ENCODE results near the gene IDH2. TPM values are rescaled to one million over a fixed set of nuclear protein-coding genes. Genes with fewer than 3 reads are reported as not detected.

IDH2 gene
- total RNA-seq, 2 experiments from 2014 or later = 176 to 182 TPM

DNA sequence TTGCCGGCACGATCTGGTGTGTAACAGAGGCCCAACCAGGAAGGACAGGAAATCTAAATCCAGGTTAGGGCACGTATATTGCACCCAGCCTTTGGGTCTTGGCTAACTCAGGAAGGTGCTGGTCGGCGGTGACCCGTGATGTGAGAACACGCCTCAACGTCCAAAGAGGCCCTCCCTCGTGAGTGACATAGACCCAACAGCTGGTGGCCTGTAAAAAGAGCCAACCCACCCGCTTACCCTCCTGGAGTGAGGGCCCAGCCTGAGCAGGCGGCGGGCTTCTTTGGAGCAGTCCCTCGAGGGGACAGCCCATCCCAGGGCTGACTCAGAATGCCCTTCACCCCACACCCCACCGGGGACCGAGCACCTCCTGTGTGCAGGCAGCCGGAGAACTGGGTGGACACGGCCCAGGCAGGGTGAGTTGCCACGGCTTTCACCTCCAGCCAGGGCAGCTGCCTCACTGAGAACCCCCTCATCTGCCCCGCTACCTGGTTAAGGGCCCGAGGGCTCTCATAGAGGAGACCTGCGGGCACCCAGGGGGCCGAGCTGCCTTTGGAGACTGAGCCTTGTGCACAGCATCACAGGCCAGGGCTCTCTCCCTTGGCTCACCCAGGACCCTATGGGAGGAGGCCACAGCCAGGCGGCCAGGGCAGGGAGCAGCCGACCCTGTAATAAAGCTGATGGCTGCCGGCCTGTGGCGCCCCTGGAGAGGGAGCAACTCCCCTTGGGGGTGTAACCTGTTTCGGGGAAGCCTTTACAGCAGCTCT is 59.3 kb downstream of the IDH2 start:
- Mint-ChIP-seq H3K36me3 (ENCODE audit: low read depth) (no peaks in the 10 kb centered on the region), H3K4me1 (peaks cover 44% of the 10 kb centered on the region), H3K27me3 (no peaks in the 10 kb centered on the region), H3K27ac (no peak overlapping the region), H3K9me3 (ENCODE audit: low read depth) (no peaks in the 10 kb centered on the region), H3K4me3 (no peak overlapping the region)
- CTCF ChIA-PET = no interaction called here
- intact Hi-C loops (cut with DNase I, micrococcal nuclease) = no loop called here
- no peak for DNase-seq
- ATAC-seq = no peak
- POLR2A ChIA-PET = no interaction called here

DNA sequence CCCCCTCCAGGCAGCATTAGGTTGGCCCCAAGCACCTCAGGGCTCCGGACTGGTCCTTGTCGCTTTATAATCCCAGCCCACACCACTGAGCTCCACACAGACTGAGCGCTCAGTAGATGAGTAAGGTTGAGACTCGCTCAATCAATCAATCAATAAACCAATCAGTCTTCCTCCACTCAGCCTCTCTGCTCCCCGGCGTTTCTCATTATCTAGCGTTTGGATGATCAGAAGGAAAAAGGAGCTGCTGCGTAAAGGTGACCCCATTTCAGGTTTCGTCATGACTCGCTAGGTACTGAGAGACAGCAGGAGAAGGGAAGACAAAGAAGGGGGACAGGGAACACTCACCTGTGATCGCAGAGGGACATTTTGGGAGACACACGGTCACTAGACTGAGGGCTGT is 59.9 kb downstream of the IDH2 start:
- H3K9me3 Mint-ChIP-seq (ENCODE audit: low read depth) = no peaks in the 10 kb centered on the region
- DNase-seq (no peak), ATAC-seq (no peak)
- peaks cover 50% of the 10 kb centered on the region for H3K4me1 Mint-ChIP-seq
- no peak overlapping the region for H3K4me3 Mint-ChIP-seq
- ChIA-PET CTCF (no interaction called here), POLR2A (no interaction called here)
- H3K27ac Mint-ChIP-seq = no peak overlapping the region
- intact Hi-C loops (cut with DNase I, micrococcal nuclease) = no loop called here
- H3K27me3 Mint-ChIP-seq = no peaks in the 10 kb centered on the region
- H3K36me3 Mint-ChIP-seq (ENCODE audit: low read depth) = peaks cover 3% of the 10 kb centered on the region

DNA sequence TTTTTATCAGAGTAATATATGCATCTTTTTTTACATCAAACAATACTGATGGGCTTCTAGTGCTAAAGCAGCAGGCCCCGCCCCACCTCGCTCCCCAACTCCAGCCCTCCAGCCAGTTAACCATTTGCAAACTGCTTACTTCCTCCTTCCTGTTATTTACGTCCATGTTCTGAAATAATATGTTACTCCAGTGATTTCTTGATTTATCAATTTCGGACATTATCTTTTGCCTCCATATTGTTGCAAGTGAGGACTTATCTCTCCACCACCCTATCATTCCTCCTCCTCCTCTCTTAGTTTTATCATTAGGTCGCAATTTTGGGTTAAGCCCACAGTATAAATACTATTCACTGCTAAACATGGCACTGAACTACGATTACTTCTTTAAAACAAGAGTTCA is 61.6 kb downstream of the IDH2 start:
- H3K4me1 Mint-ChIP-seq = peaks cover 61% of the 10 kb centered on the region
- POLR2A ChIA-PET = interaction anchor here (0.6 kb wide), 1 partner anchor 130 kb away, joined by 4 read pairs; no protein-coding TSS in a partner anchor

DNA sequence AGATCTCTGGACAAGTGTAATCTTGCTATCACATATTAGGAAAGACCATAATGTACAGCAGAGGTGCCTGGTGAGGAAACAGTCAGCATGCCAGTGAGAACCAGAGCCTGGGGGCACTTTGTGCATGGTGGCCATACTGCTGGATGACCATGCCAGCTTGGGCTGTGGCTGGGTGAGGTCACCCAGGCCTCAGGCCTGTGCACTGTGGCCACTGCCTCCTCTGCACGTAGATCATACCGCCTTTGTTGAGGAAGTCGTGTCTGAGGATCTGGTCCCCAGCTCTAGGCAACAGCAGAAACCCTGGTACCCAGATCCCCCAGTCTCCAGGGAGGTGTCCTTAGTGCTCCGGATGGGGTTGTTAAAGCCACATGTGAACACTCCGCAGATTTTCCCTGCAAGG is 62.3 kb downstream of the IDH2 start:
- Mint-ChIP-seq H3K9me3 (ENCODE audit: low read depth) (no peaks in the 10 kb centered on the region), H3K4me3 (no peak overlapping the region), H3K36me3 (ENCODE audit: low read depth) (peaks cover 11% of the 10 kb centered on the region), H3K27me3 (no peaks in the 10 kb centered on the region), H3K27ac (peak overlapping the region; percentile 95), H3K4me1 (peaks cover 64% of the 10 kb centered on the region)
- DNase-seq (no peak), ATAC-seq (no peak)
- CTCF ChIA-PET = no interaction called here
- intact Hi-C loops (cut with DNase I, micrococcal nuclease) = loop anchor here in 1 of 2 experiments (10.0 kb wide), 1 partner anchor 365 kb away; no protein-coding TSS in a partner anchor
- POLR2A ChIA-PET = no interaction called here

More for the DNA sequence above, 61.6 kb downstream of the IDH2 start:
- peak overlapping the region; percentile 33 for H3K27ac Mint-ChIP-seq
- no peaks in the 10 kb centered on the region for H3K9me3 Mint-ChIP-seq (ENCODE audit: low read depth)
- no peak for DNase-seq
- no peak overlapping the region for H3K4me3 Mint-ChIP-seq
- CTCF ChIA-PET = interaction anchor here (0.7 kb wide), 1 partner anchor 36 kb away, joined by 3 read pairs; no protein-coding TSS in a partner anchor
- peaks cover 10% of the 10 kb centered on the region for H3K36me3 Mint-ChIP-seq (ENCODE audit: low read depth)
- intact Hi-C loops (cut with DNase I, micrococcal nuclease) = no loop called here
- ATAC-seq = no peak
- no peaks in the 10 kb centered on the region for H3K27me3 Mint-ChIP-seq

DNA sequence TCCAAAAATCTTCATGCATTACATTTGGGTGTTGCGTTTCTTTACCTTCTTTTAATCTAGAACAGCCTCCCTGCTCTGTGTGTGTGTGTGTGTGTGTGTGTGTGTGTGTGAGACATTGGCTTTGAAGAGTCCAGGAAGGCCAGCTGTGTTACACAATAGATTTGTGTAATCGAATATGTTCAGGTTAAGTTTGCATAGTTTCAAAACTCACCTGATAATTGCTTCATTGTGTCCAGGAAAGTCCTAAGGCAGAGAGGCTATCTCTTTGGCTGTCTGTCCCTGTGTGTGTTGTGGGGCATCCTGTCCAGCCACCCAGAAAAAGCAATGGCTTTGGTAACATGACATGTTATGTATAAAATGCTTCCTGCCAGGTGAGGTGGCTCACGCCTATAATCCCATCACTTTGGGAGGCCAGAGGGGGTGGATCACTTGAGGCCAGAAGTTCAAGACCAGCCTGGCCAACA is 63.6 kb downstream of the IDH2 start:
- no peaks in the 10 kb centered on the region for H3K9me3 Mint-ChIP-seq (ENCODE audit: low read depth)
- no peaks in the 10 kb centered on the region for H3K27me3 Mint-ChIP-seq
- CTCF ChIA-PET = no interaction called here
- peak overlapping the region; percentile 95 for H3K27ac Mint-ChIP-seq
- ATAC-seq (no peak), DNase-seq (no peak)
- peaks cover 11% of the 10 kb centered on the region for H3K36me3 Mint-ChIP-seq (ENCODE audit: low read depth)
- intact Hi-C loops (cut with DNase I, micrococcal nuclease) = loop anchor here (1.0 to 10.0 kb wide), 8 partner anchors 21 to 366 kb away; partner anchors contain the start of gene GDPGP1 (in 1 of the 2)
- H3K4me1 Mint-ChIP-seq = peaks cover 73% of the 10 kb centered on the region
- peak overlapping the region; percentile 6 for H3K4me3 Mint-ChIP-seq
- POLR2A ChIA-PET = interaction anchor here (0.7 kb wide), 1 partner anchor 225 kb away, joined by 3 read pairs; no protein-coding TSS in a partner anchor

DNA sequence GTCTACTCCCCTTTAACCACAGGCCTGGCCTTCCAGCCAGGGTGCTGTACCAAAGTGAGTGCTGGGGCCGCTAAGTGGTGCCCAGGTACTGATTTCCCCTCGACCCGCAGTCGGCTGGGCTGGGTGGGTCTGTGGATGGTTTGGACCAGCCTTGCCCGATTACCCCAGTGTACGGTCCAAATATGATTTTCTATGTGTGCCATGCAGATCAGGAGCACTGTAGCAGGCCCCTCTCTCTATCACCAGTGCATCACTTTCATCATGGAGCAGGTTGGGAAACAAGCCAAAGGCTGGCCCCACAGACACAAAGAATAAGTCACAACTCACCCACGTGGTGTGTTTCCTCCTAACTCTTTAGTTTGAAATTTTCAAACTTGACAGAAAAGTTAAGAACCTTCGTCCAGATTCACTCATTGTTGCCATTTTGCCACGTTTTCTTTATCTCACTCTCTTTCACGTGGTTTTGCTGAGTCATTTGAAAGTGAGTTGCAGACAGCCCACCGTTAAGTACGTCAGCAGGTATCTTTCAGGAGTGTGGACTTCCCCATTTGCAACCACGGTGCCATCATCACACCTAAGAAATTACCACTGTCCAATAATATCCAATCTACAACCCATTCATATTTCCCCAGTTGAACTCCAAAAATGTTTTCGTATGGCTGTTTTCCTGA is 64.2 kb downstream of the IDH2 start:
- ChIA-PET CTCF (interaction anchor here (1.4 kb wide), 1 partner anchor 16 kb away, joined by 3 read pairs; no protein-coding TSS in a partner anchor), POLR2A (no interaction called here)
- peak; percentile 82 for ATAC-seq

DNA sequence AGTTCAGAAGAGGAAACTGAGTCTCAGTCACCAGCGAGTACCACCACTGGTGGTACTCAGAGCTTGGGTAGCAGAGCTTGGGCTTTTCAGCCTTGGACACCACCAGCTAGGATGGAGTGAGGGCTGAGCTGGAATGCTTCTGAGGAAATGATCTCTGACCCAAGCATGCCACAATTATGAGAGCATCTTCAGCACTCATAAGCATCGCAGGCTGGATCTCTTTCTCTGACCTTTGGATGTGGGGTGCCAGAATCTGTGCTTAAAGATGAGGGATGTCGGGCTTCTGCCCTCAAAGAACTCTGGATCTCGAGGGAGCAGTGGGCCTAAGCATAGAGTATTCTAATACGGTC is 64.8 kb downstream of the IDH2 start:
- no peaks in the 10 kb centered on the region for H3K9me3 Mint-ChIP-seq (ENCODE audit: low read depth)
- no peak for DNase-seq
- peaks cover 11% of the 10 kb centered on the region for H3K36me3 Mint-ChIP-seq (ENCODE audit: low read depth)
- intact Hi-C loops (cut with DNase I, micrococcal nuclease) = loop anchor here in 1 of 2 experiments (10.0 kb wide), 1 partner anchor 367 kb away; no protein-coding TSS in a partner anchor
- H3K27ac Mint-ChIP-seq = peak overlapping the region; percentile 95
- ChIA-PET POLR2A (no interaction called here), CTCF (interaction anchor here (1.1 to 1.4 kb wide), 2 partner anchors 15 to 35 kb away, joined by 3 read pairs; no protein-coding TSS in a partner anchor)
- no peaks in the 10 kb centered on the region for H3K27me3 Mint-ChIP-seq
- peaks cover 81% of the 10 kb centered on the region for H3K4me1 Mint-ChIP-seq
- H3K4me3 Mint-ChIP-seq = no peak overlapping the region
- ATAC-seq = no peak

More for the DNA sequence above, 64.2 kb downstream of the IDH2 start:
- peak; percentile 82 for DNase-seq
- peaks cover 11% of the 10 kb centered on the region for H3K36me3 Mint-ChIP-seq (ENCODE audit: low read depth)
- peak overlapping the region; percentile 6 for H3K4me3 Mint-ChIP-seq
- no peaks in the 10 kb centered on the region for H3K27me3 Mint-ChIP-seq
- H3K9me3 Mint-ChIP-seq (ENCODE audit: low read depth) = no peaks in the 10 kb centered on the region
- peaks cover 79% of the 10 kb centered on the region for H3K4me1 Mint-ChIP-seq
- intact Hi-C loops (cut with DNase I, micrococcal nuclease) = loop anchor here (1.0 to 10.0 kb wide), 8 partner anchors 21 to 367 kb away; partner anchors contain the start of gene GDPGP1 (in 1 of the 2)
- H3K27ac Mint-ChIP-seq = peak overlapping the region; percentile 95

DNA sequence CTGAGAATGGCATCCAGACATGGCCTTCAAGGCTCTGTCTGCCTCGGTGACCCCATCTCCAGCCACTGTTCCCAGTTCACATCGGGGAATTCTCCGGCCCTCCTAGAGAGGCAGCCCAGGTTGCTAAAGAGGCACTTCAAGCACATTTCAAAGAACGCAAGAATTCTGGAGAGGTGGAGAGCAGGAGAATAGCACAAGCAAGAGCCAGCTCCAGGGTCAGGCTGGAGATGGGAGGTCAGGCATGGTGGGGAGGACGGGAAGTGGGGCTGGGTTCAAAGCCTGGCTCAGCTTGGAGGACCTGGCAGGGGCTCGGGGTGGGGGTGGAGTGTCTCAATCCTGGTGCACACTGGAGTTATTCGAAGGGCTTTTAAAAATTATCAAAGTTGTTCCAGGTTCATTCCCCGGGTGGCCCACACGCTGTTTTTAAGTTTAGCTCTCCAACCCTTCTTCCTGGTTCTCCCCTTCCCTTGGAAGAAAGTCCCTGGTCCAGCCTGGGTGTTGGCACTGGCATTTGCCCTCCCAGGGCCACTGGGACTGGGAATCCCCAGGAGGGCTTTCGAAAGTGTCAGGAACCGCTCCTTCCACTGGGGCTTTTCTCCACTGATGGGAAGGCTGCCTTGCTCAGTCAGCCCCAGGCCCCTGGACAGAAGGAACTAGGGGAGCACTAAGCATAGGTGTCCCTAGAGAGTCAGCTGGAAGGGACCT is 65.3 kb downstream of the IDH2 start:
- Mint-ChIP-seq H3K4me1 (peaks cover 83% of the 10 kb centered on the region), H3K9me3 (ENCODE audit: low read depth) (no peaks in the 10 kb centered on the region), H3K27me3 (no peaks in the 10 kb centered on the region), H3K36me3 (ENCODE audit: low read depth) (peaks cover 11% of the 10 kb centered on the region), H3K4me3 (no peak overlapping the region), H3K27ac (peak overlapping the region; percentile 95)
- CTCF ChIA-PET = interaction anchor here (0.7 to 1.4 kb wide), 3 partner anchors 14 to 48 kb away, joined by 3 read pairs; no protein-coding TSS in a partner anchor
- intact Hi-C loops (cut with DNase I, micrococcal nuclease) = loop anchor here in 1 of 2 experiments (10.0 kb wide), 1 partner anchor 368 kb away; no protein-coding TSS in a partner anchor
- ATAC-seq (no peak), DNase-seq (no peak)
- POLR2A ChIA-PET = no interaction called here

DNA sequence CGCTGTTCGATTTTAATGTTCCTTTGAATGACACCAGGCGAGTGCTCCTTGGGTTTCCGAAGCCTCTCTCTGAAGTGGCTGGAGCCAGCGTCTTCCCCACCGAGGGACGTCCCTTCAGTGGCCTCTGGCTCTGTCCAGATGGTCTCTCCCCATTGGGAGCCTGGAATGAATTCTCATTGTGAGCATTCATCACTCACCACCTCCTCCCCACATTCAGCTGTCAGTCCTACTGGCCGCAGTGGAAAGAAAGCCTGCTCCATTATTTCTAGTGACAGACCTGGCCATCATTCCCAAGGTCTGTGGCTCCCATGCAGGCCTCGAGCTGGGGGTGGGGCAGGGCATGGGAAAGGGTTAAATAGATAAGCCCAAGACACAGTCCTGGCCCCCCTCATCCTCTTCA is 65.9 kb downstream of the IDH2 start:
- Mint-ChIP-seq H3K36me3 (ENCODE audit: low read depth) (peaks cover 11% of the 10 kb centered on the region), H3K27ac (peak overlapping the region; percentile 95), H3K27me3 (no peaks in the 10 kb centered on the region), H3K4me1 (peaks cover 88% of the 10 kb centered on the region), H3K4me3 (no peak overlapping the region), H3K9me3 (ENCODE audit: low read depth) (no peaks in the 10 kb centered on the region)
- intact Hi-C loops (cut with DNase I, micrococcal nuclease) = loop anchor here in 1 of 2 experiments (10.0 kb wide), 1 partner anchor 368 kb away; no protein-coding TSS in a partner anchor
- POLR2A ChIA-PET = no interaction called here
- CTCF ChIA-PET = interaction anchor here (0.7 to 1.4 kb wide), 3 partner anchors 14 to 48 kb away, joined by 3 read pairs; no protein-coding TSS in a partner anchor
- no peak for ATAC-seq
- no peak for DNase-seq

DNA sequence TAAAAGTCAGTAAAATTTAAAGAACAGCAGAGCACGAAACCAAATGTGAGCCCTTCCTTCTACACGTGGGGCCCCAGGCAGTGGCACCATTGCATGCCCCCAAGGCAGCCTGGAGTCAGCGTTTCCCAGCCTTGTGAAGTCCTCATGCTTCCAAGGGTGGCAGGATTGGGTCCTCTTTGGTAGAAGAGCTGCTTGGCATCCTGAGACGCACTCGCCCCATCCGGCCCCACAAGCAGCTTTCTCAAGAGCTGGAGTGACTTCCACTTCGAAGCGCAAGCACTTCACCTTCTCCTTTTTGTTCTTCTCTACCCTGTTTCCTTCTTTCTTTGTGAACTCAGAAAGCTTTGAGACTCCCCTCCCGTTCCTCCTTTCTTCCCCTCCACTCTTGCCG is 66.4 kb downstream of the IDH2 start:
- H3K4me3 Mint-ChIP-seq = no peak overlapping the region
- POLR2A ChIA-PET = no interaction called here
- ATAC-seq (no peak), DNase-seq (no peak)
- H3K4me1 Mint-ChIP-seq = peaks cover 89% of the 10 kb centered on the region
- H3K9me3 Mint-ChIP-seq (ENCODE audit: low read depth) = no peaks in the 10 kb centered on the region
- H3K27ac Mint-ChIP-seq = peak overlapping the region; percentile 82
- intact Hi-C loops (cut with DNase I, micrococcal nuclease) = loop anchor here in 1 of 2 experiments (10.0 kb wide), 1 partner anchor 369 kb away; no protein-coding TSS in a partner anchor
- no peaks in the 10 kb centered on the region for H3K27me3 Mint-ChIP-seq
- peaks cover 11% of the 10 kb centered on the region for H3K36me3 Mint-ChIP-seq (ENCODE audit: low read depth)
- CTCF ChIA-PET = interaction anchor here (1.0 kb wide), 1 partner anchor 19 kb away, joined by 3 read pairs; no protein-coding TSS in a partner anchor

Data from activated CD4-positive, alpha-beta T cell treated with anti-CD3 and anti-CD28 coated beads for 36 hours (primary cell).